Jurkat, Clone E6-1 (cell line): ENCODE results near the gene CATSPER3.

ENCODE experiments used
- DNase-seq: peaks from one replicate; pipeline ENCODE4 v3.0.0-alpha.2; 2011; ENCODE audit warnings: low read depth, low spot score
- H3K4me3 ChIP-seq: 2 replicates; pipeline ENCODE4 v1.5.1; 2011; ENCODE audit warnings: mild to moderate bottlenecking, low read length, control low read depth, moderate library complexity

Gene CATSPER3

DNA sequence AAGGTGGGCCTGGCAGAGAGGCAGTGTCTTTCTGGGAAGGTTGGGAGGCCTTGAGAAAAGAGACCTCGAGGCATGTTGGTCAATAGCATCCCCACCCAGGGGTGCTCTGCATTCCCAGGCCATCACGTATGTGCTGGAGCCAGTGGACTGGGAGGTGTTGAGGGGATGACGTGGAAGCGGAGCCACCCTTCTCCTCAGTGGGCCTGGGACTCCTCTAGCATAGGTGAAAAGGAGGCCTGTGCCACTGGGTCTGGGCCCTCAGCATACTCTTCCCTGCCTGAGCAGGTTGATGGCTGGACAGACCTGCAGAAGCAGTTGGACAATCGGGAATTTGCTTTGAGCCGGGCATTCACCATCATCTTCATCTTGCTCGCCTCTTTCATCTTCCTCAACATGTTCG is 40.8 kb downstream of the CATSPER3 start:
- no peak overlapping the region for H3K4me3 ChIP-seq
- no peak for DNase-seq

DNA sequence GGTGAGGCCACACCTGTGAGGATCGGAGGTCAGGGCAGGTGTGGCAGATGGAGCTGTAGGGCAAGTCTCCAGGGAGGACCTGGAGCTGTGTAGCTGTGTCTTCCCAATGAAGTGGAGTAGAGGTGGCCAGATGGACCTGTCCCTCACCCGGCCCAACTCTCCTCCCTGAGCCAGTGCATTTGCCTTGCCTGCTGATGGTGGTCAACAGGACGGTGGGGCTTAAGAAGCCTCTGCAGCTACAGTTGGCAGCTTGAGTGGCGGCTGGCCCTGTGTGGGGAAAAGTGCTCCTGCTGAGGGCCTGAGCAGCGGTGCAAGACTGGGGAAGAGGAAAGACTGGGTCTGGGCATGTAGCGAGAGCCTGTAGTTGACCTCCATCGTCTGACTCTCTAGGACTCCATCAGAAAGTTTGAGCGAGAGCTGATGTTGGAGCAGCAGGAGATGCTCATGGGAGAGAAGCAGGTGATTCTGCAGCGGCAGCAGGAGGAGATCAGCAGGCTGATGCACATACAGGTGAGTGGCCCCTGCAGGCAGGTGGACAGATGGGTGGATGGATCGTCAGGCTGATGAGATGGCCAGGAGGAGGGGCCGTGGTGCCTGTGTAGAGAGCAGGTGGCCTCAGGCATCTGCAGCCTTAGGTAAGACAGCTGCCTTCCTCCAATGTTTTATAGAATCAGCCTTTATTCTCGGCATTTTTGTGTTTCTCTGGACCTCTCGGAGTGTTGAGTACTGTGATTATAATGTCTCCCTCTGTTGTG is 41.5 kb downstream of the CATSPER3 start:
- no peak for DNase-seq
- no peak overlapping the region for H3K4me3 ChIP-seq

DNA sequence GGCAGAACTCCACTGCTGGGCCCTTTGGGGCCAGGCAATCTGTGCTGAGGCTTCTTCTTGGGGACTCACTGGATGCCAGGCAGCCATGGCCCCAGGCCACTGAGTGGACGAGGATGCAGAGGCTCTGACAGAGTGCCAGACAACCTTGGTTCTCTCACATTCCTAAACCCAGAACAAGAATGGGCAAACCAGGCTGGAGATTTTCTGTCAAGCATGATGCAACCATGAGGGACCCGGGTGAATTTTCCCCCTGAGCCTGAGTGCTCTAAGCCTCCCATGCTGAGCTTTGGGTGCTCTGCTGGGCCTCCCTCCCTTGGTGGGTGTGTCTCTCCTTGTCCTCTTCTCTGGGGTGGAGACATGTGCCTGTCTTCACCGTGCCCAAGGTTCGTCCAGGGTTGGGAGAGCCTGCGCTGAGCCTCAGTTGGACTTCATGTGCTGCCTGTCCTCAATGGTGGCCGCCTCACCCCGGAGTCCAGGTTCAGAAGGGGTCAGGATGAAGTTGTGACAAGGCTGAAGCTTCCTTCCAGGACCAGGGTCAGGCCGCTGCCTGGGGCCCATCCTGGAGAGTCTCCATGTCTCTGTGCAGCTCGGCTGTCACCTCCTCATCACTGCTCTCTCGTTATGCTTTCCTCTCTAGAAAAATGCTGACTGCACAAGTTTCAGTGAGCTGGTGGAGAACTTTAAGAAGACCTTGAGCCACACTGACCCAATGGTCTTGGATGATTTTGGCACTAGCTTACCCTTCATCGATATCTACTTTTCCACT is 42.2 kb downstream of the CATSPER3 start:
- no peak overlapping the region for H3K4me3 ChIP-seq
- no peak for DNase-seq

DNA sequence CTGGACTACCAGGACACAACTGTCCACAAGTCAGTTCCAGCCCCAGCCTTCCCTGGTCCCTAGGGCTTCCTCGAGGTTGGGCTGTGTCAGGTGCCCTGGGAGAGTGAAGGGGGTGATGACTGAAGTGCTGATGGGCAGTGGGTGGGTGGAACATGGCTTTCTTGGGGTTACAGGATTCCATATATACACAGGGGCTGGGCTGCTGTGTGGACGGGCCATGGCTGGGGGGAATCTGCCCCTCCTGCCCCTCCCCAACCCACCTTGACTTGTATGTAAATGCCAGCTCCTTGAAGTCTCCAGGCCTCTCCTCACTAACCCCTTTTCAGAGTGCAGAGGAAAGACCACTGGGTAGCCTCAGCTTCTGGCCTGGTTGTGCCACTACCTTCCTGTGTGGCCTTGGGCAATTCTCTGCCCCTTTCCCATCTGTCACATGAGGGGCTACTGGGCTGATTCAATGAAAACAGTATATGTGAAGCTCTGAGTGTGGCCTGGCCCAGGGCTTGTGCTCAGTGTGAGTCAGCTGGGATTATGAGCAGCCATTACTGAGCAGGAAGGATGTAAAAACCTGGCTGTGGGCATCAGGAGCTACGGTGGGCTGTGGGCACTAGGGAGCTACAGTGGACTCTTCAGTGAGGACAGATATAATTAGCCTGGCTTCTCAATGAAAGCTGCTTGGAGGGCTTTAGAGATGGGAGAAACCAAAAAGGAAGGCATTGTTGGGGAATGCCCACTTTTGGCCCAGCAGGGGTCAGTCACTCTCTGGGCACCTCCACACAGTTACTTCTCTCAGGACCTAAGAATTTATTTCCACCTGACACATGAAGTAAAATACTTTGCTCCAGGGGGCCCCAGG is 43.0 kb downstream of the CATSPER3 start:
- DNase-seq: no peak
- H3K4me3 ChIP-seq: no peak overlapping the region

DNA sequence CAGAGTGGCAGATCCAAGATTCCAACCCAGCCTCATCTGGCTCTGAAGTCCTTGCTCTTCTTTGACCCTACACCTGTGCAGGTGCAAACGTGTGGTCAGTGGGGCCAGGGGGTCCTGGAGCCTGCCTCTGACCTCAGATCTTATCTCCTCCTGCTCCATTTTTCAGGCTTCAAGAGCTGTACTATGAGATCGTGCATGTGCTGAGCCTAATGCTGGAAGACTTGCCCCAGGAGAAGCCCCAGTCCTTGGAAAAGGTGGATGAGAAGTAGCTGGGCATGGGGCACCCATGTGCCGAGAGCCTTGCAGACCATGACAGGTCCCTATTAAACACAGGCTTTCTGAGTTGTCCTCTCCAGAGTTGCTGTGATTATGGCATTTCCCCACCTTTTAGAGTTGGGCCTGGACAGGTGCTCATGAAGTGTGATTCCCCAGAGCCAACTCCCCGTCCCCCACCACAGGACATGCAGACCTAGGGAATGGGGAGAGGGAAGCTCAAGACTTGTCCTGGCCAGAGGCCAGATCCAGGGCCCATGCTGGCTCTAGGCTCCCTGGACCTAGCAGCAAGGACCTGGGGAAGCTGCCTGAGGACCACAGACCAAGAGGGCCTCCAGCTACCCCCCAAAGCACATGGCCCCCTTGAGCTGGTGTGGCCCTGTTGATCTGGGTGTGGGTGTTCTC is 43.8 kb downstream of the CATSPER3 start:
- no peak overlapping the region for H3K4me3 ChIP-seq
- no peak for DNase-seq

DNA sequence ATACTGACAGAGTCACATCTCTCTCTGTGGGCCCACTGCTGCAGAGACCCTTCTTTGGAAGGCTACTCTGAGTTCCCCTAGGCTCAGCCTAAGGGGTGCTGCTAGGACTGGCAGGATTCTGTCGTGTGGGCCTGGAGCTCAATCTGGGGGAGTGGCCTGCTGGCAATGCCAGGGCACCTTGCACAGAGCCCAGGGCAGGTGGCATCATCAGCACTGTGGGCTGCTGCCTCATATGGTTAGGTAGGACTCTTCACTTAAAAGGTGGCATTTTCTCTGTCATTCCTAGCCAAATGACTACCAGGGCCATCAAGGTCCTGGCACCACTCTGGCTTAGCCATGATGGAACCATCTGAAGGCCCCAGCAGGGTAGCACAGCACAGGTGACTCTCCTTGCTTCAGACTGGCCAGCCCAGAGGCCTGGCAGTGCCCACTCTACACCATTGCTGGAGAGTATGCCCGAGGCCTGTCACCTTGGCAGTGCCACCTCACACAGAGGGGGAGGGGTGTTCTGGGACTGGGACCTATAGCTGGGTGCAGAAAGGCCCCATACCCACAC is 44.4 kb downstream of the CATSPER3 start:
- no peak overlapping the region for H3K4me3 ChIP-seq

DNA sequence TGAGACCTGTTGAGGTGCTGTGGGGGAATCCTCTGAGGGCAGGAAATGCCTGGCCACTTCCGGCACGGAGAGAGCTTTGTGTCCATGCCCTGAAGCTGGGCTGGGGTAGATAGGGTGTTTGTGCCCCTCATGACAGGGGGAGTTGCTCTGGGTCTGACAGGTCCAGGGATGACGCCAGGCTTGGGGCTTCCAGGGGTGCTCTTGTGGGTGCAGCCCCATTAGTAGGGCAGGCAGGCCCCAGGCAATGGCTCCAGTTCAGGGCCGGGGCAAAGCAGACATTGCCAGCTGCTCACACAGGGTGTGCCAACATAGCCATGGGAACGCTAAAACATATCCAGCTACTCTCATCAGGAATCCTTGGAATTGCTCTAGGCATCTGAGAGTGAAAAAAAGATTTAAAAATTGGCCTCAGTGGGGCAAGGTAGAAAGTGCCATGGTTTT is 45.3 kb downstream of the CATSPER3 start:
- no peak for DNase-seq
- H3K4me3 ChIP-seq: no peak overlapping the region

More for the DNA sequence above, 44.4 kb downstream of the CATSPER3 start:
- DNase-seq: no peak

DNA sequence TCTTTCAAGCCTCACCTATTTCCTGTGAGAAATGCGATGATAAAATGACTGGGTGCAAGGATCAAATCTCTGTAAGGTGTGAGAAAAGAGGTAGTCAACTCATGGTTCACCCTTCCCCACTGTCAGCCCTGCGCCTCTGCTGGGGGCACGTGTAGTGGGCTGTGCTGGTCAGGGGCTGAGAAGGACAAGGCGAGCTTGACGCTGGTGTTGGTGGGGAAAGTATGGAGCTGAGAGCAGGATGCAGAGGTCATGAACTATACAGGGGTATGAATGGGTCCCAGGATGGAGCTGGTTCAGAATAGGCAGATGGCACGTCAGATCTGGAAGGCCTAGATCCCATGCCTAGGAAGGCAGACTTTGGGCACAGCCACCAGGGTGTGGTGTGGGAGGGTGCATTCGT is 45.7 kb downstream of the CATSPER3 start:
- H3K4me3 ChIP-seq: no peak overlapping the region
- no peak for DNase-seq

DNA sequence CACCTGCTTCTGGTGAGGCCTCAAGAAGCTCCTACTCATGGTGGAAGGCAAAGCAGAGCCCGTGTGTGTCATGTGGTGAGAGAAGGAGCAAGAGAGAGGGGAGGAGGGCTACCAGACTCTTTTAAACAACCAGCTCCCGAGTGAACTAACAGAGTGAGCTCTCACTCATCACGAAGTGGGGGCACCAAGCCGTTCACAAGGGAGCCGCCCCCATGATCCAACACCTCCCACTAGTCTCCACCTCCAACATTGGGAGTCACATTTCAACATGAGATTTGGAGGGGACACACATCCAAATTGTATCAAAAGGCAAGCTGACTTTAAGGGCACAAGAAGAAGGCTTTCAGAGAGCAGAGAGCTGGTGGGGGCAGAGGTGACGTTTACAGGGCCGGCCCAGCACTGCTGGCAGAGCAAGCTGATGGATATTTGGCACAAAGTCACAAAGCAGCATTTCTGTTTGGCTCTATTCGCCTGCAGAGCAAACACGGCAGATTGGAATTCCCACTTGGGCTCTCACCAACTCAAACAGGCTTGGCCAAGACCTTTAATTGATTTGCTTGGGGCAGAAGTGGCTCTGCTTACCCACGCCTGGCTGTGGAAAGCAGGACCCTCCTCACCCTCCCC is 46.4 kb downstream of the CATSPER3 start:
- no peak for DNase-seq
- H3K4me3 ChIP-seq: no peak overlapping the region

DNA sequence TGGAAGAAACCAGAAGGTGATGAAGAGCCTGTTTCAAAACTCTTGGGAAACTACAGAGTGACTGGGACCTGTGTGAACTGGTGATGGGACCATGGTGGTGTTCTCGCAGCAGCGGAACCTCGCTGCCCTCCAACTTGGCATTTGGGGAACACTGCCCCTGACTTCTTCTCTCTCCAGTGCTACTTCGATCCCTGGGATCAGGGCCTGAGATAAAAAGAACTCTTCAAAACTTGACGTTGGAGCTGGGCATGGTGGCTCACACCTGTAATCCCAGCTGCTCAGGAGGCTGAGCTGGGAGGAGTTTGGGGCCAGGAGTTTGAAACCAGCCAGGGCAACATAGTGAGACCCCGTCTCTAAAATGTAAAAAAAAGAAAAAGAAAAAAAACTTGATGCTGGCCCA is 48.2 kb downstream of the CATSPER3 start:
- H3K4me3 ChIP-seq: no peak overlapping the region
- no peak for DNase-seq

DNA sequence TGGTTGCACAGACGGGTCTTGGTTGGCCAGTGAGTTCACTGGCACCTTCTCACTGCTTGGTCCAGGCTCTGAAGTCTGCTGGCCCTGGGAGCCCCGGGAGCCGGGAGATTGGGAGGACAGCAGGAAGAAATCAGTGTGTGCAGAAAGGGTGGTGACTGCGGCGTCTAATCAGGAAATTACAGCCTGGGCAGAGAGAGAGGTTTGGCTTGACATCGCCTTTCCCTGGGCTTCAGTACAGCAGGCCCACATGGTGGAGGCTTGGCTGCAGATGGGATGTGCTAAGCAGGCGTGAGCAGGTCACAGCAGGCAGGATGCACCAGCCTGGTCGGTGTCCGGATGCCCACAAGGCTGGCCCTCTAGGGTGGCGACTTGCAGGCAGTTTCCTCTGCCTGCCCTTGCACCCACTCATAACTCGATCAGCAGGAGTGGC is 49.2 kb downstream of the CATSPER3 start:
- no peak for DNase-seq
- no peak overlapping the region for H3K4me3 ChIP-seq

DNA sequence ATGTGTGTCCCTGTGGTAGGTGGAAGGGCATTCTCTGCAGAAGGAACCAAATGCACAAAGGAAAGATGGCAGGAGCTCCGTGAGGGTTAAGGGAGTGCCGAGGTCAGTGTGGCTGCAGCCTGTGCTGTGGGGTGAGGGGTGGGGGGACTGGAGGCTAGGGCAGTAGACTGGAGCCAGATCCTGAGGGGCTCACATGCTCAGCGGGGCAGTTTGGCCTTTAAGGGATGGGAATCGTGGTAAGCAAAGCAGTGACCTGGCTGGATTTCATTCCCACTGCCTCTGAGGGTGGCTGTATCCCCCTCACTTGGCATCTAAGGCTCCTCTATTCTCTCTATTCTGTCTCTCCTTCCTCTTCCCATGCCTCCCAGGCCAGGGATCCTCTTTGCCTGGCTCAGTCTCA is 50.8 kb downstream of the CATSPER3 start:
- no peak overlapping the region for H3K4me3 ChIP-seq
- DNase-seq: no peak

DNA sequence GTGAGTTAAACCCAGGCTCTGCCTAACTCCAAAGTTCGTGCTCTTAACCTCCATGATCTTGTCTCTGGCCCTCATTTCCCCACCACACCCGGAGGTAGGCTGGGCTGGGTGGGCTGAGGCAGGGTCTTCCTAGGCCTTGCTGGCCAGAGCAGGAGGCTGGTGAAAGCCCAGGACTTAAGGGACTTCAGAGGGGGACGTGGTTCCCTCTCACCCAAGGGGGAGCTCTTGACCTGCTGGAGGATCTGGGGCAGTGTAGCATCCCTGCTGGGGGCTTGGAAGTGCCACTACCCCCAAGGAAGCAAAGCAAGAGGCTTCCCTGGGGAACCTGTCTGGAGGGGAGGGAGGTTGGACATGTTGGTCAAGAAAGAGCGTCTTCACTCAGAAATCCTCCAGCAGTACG is 51.6 kb downstream of the CATSPER3 start:
- DNase-seq: no peak
- no peak overlapping the region for H3K4me3 ChIP-seq

DNA sequence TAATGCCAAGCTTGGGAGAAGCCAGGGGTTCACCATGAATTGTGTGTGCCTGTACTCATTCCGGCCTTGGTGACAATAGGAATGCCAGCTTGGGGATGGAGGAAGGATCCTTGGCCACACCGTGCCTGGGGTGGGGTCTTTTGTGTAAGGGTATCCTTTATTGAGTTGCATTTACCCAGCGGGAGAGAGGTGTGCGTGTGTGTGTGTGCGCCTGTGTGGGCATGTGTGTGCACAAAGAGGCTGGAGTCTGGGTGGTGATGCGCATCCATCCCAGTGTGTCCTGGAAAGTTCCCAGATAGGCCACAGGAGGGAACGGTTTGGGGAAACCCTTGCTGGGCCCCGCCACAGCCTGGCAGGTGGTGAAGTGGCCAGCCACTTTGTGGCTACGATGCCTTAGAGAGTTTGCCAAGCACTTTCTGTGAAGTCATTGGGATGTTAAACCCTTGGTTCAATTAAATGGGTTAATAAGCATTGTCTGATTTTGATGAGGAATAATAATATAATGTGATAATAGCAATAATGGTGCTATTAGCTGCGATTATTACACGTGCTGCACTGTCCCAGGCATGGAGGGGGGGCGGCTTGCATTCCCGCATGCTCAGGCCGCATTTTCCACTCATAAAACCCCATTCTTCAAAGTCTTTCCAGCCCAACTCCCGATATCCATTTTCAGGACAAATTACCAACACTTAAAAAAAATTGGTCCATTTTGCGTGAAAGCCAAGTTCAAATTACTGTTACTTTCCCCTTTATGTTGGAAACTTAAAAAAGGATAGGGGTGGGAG is 52.6 kb downstream of the CATSPER3 start:
- H3K4me3 ChIP-seq: no peak overlapping the region
- DNase-seq: no peak

DNA sequence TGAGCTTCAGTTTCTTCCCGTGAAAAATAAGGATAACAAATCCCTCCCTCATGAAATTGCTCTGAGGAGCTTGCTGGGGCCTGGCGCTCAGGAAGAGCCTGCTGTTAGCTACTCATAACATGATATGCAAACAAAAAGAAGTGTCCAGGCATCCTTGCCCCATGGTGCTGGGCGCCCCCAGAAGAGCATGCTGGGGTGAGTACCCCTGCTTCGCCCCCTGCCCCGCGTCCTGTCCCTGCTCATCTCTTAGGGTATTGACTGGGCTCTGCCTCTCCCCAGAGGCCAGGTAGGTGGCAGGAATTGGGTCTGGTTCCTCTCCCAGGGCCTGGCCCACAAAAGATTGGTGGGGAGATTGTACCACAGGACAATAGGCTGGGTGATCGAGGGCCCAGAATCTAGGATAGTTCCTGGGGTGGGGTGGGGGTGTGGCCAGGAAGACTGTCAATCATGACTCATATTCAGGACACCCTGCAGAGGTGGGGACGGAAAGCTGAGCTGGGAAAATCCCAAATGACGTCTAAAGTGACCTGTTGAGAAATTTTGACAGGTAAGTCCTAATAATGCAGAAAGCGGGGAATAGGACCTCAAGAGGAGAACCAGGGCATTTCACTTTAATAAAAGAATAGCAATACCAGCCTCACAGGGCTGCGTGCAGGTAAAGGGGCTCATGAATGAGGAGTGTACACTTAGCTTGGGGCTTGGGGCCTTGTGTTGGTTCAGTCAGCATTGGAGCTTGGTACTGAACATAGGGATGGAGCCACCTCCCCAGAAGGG is 57.4 kb downstream of the CATSPER3 start:
- no peak overlapping the region for H3K4me3 ChIP-seq
- DNase-seq: no peak

DNA sequence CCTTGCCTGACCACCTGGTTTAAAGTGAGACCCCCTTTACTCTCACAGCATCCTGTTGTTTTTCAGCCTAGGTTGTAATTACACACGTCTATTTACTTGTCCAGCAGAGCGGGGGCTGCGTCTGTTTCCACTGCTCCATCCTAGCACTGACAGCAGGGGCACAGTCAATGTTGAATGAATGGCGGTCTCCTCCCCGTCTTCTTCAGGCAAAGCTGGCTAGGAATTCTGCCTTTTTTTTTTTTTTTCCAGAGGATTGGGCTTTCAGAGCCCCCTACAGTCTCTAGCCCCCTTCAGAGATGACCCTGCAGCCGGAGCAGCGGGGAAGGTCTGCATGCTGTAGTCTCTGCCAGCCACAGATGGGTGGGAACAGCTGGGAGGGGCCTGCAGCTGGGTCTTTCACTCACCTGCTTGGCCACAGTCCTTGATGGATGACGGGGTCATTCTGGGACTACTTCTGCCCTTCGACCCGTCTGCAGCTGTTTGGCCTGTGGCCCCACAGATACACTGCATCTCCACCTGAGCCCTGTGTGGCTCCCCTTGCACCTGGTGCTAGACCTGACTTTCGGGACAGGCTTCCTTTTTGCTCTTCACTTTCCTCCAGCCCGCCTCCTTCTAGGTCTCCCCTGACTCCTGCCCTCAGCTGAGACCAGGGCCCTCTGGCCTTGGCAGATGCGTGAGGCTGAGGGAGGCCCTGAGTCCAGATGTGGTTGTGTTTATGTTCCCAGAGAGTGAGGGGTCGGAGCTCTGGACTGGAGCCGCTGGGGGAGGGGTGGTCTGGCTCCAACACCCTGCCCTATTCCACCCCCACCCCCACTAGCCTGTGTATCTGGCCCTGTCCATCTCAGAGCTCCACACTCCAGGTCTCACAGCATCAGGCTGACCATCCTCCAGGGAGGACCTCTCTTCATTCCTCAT is 58.3 kb downstream of the CATSPER3 start:
- no peak for DNase-seq

More for the DNA sequence above, 58.3 kb downstream of the CATSPER3 start:
- no peak overlapping the region for H3K4me3 ChIP-seq
